ENCODE measurements around the gene CNKSR3.
A peak's percentile ranks its signal among the peaks of the same experiment; 100 is the strongest.
"Not testable (repeated sequence)": the region's sequence is repeated elsewhere in the genome, so short reads cannot be mapped to it uniquely, and the experiment has no call there.

Gene CNKSR3

DNA sequence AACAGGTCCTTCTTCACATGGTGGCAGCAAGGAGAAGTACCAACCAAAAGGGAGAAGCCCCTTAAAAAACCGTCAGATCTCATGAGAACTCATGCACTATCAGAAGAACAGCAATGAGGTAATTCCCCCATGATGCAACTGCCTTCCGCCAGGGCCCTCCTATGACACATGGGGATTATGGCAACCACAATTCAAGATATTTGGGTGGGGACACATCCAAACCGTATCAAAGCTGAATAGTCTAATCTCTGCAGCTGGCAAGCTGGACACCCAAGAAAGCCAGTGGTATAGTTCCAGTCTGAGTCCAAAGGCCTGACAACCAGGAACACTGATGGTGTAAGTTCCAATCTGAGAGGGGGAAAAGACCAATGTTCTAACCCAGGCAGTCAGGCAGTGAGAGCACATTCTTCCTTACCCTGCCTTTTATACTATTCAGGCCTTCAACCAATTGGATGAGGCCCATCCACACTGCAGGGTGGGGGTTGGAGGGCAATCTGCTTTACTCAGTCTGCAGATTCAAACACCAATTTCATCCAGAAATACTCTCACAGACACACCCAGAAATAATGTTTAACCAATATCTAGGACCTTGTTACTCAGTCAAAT lies 17.9 kb upstream of the CNKSR3 start:
- no peaks in the 10 kb centered on the region for H3K27me3 ChIP-seq (ENCODE audit: control insufficient read depth, insufficient read depth, low read length)
- no peaks in the 10 kb centered on the region for H3K9me3 ChIP-seq (ENCODE audit: control insufficient read depth, insufficient read depth, low read length)
- no peak overlapping the region for H3K9ac ChIP-seq (ENCODE audit: low read depth, low read length)
- H3K27ac ChIP-seq (ENCODE audit: low read depth, low read length) = no peak overlapping the region
- no peaks in the 10 kb centered on the region for H3K4me1 ChIP-seq (ENCODE audit: control insufficient read depth, insufficient read depth, low read length)
- no peaks in the 10 kb centered on the region for H3K36me3 ChIP-seq (ENCODE audit: control insufficient read depth, insufficient read depth, low read length)
- no peak overlapping the region for H3K4me3 ChIP-seq (ENCODE audit: low read depth, low read length)

GRCh38 chr6:154526996-154527395 lies 16.5 kb upstream of the CNKSR3 start:
- Histone ChIP-seq H3K9me3 (ENCODE audit: control insufficient read depth, insufficient read depth, low read length) (no peaks in the 10 kb centered on the region), H3K36me3 (ENCODE audit: control insufficient read depth, insufficient read depth, low read length) (no peaks in the 10 kb centered on the region), H3K4me3 (ENCODE audit: low read depth, low read length) (no peak overlapping the region), H3K27me3 (ENCODE audit: control insufficient read depth, insufficient read depth, low read length) (no peaks in the 10 kb centered on the region), H3K27ac (ENCODE audit: low read depth, low read length) (no peak overlapping the region), H3K9ac (ENCODE audit: low read depth, low read length) (no peak overlapping the region), H3K4me1 (ENCODE audit: control insufficient read depth, insufficient read depth, low read length) (no peaks in the 10 kb centered on the region)

DNA sequence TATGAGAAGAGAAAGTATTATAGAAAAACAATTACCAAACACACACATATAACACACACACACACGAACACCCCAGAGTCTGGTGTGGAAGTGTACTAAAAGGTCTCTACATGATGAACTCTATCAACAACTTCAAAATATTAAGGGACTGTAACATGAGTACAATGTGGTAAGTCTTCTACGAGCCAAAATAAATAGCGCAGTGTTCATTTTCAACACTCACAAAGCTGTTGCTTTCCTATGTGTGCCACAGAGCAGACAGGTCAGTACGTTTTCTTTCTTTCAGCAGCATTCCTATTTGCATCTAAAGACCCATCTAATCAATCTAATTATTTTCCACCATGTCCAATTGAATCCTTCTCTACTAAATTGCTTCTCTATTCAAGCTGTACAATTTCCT lies 12.1 kb upstream of the CNKSR3 start:
- Histone ChIP-seq H3K27ac (ENCODE audit: low read depth, low read length) (no peak overlapping the region), H3K36me3 (ENCODE audit: control insufficient read depth, insufficient read depth, low read length) (no peaks in the 10 kb centered on the region), H3K4me1 (ENCODE audit: control insufficient read depth, insufficient read depth, low read length) (no peaks in the 10 kb centered on the region), H3K9me3 (ENCODE audit: control insufficient read depth, insufficient read depth, low read length) (no peaks in the 10 kb centered on the region), H3K4me3 (ENCODE audit: low read depth, low read length) (no peak overlapping the region), H3K27me3 (ENCODE audit: control insufficient read depth, insufficient read depth, low read length) (no peaks in the 10 kb centered on the region), H3K9ac (ENCODE audit: low read depth, low read length) (no peak overlapping the region)

DNA sequence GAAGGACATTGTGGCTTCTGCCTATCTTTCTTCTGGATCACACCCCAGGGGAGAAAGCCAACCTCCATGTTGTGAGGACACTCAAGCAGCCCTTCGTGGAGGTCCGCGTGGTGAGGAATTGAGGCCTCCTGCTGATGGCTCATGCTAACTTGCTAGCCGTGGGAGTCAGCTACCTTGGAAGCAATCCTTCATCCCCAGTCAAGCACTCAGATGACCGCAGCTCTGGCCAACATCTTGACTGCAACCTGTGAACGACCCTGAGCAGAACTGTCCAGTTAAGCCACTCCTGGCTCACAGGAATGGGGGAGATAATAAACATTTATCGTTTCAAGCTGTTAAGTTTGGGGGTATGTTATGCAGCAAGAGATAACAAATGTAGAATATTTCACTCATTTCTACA lies 10.9 kb upstream of the CNKSR3 start:
- no peak overlapping the region for H3K9ac ChIP-seq (ENCODE audit: low read depth, low read length)
- no peak overlapping the region for H3K27ac ChIP-seq (ENCODE audit: low read depth, low read length)
- H3K36me3 ChIP-seq (ENCODE audit: control insufficient read depth, insufficient read depth, low read length) = no peaks in the 10 kb centered on the region
- 0 out of 2 replicates have a peak, but pooled peaks cover 2% of the 10 kb centered on the region for H3K27me3 ChIP-seq (ENCODE audit: control insufficient read depth, insufficient read depth, low read length)
- no peak overlapping the region for H3K4me3 ChIP-seq (ENCODE audit: low read depth, low read length)
- no peaks in the 10 kb centered on the region for H3K4me1 ChIP-seq (ENCODE audit: control insufficient read depth, insufficient read depth, low read length)
- H3K9me3 ChIP-seq (ENCODE audit: control insufficient read depth, insufficient read depth, low read length) = no peaks in the 10 kb centered on the region

DNA sequence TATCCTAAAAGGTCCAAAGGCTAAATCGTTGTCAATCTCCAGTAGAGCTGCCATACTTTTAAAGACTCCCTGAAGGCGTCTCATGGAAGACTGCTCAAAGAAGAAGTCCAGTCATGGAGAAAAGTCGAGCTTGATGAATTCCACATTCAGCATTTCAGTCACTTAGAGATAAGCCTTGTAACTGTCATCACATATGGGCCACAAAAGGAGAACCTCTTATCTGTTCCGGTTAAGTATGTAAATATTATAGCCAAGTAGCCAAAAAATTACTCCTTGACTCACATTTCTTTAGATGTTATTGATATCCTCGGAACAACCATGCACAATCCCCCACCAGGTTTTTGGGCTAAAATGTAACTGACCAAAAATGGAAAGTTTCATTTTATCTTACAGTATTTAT lies 9.8 kb upstream of the CNKSR3 start:
- no peaks in the 10 kb centered on the region for H3K36me3 ChIP-seq (ENCODE audit: control insufficient read depth, insufficient read depth, low read length)
- H3K9me3 ChIP-seq (ENCODE audit: control insufficient read depth, insufficient read depth, low read length) = no peaks in the 10 kb centered on the region
- H3K4me1 ChIP-seq (ENCODE audit: control insufficient read depth, insufficient read depth, low read length) = peaks cover 9% of the 10 kb centered on the region; the same call in 1 of the 2 replicates
- peaks cover 10% of the 10 kb centered on the region; the same call in 1 of the 2 replicates for H3K27me3 ChIP-seq (ENCODE audit: control insufficient read depth, insufficient read depth, low read length)
- no peak overlapping the region for H3K27ac ChIP-seq (ENCODE audit: low read depth, low read length)
- H3K9ac ChIP-seq (ENCODE audit: low read depth, low read length) = no peak overlapping the region
- no peak overlapping the region for H3K4me3 ChIP-seq (ENCODE audit: low read depth, low read length)

GRCh38 chr6:154518396-154518795 lies 7.9 kb upstream of the CNKSR3 start:
- H3K36me3 ChIP-seq (ENCODE audit: control insufficient read depth, insufficient read depth, low read length) = no peaks in the 10 kb centered on the region
- peaks cover 26% of the 10 kb centered on the region for H3K27me3 ChIP-seq (ENCODE audit: control insufficient read depth, insufficient read depth, low read length)
- no peak overlapping the region for H3K9ac ChIP-seq (ENCODE audit: low read depth, low read length)
- H3K4me3 ChIP-seq (ENCODE audit: low read depth, low read length) = no peak overlapping the region
- no peak overlapping the region for H3K27ac ChIP-seq (ENCODE audit: low read depth, low read length)
- H3K4me1 ChIP-seq (ENCODE audit: control insufficient read depth, insufficient read depth, low read length) = peaks cover 22% of the 10 kb centered on the region; the same call in 1 of the 2 replicates
- H3K9me3 ChIP-seq (ENCODE audit: control insufficient read depth, insufficient read depth, low read length) = no peaks in the 10 kb centered on the region

- Histone ChIP-seq H3K9me3 (ENCODE audit: control insufficient read depth, insufficient read depth, low read length) (no peaks in the 10 kb centered on the region), H3K4me1 (ENCODE audit: control insufficient read depth, insufficient read depth, low read length) (peaks cover 40% of the 10 kb centered on the region), H3K27ac (ENCODE audit: low read depth, low read length) (peak overlapping the region; percentile 5), H3K4me3 (ENCODE audit: low read depth, low read length) (no peak overlapping the region), H3K9ac (ENCODE audit: low read depth, low read length) (no peak overlapping the region), H3K36me3 (ENCODE audit: control insufficient read depth, insufficient read depth, low read length) (no peaks in the 10 kb centered on the region), H3K27me3 (ENCODE audit: control insufficient read depth, insufficient read depth, low read length) (peaks cover 43% of the 10 kb centered on the region)
Measured at GRCh38 chr6:154516276-154516675, 5.8 kb upstream of the CNKSR3 start.

DNA sequence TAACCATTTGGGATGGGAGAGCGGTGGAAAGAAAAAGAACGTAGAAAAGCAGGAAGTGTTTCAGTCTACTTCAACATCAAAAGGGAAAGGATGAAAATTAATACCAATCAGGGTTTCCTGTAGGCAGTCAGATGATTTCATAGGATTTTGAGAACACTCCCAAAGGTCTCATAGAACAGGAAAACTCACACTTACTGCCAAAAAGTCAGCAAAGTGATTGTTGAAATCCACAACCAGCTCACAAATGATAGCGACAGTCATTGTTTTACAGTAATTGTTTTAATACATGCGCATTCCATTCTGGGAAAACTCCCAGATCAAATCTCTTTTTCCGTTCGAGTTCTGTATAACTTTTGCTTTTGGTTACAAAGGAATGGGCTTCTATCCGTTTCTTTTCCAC lies 5.3 kb upstream of the CNKSR3 start:
- Histone ChIP-seq H3K9ac (ENCODE audit: low read depth, low read length) (no peak overlapping the region), H3K27me3 (ENCODE audit: control insufficient read depth, insufficient read depth, low read length) (peaks cover 43% of the 10 kb centered on the region), H3K4me1 (ENCODE audit: control insufficient read depth, insufficient read depth, low read length) (peaks cover 44% of the 10 kb centered on the region), H3K36me3 (ENCODE audit: control insufficient read depth, insufficient read depth, low read length) (no peaks in the 10 kb centered on the region), H3K4me3 (ENCODE audit: low read depth, low read length) (no peak overlapping the region), H3K27ac (ENCODE audit: low read depth, low read length) (peak overlapping the region; percentile 5), H3K9me3 (ENCODE audit: control insufficient read depth, insufficient read depth, low read length) (no peaks in the 10 kb centered on the region)

DNA sequence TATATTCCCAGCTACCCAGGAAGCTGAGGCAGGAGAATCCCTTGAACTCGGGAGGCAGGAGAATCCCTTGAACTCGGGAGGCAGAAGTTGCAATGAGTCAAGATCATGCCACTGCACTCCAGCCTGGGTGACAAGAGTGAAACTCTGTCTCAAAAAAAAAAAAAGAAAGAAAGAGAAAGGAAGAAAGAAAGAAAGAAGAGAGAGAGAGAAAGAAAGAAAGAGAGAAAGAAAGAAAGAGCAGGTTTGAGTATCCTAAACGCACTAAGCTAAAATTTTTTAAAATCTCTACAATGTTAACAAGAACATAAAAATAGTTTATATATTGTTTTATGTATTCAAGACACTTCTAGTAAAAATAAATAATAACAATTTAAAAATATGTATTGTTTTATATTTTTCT lies 4.6 kb upstream of the CNKSR3 start:
- Histone ChIP-seq H3K4me1 (ENCODE audit: control insufficient read depth, insufficient read depth, low read length) (peaks cover 44% of the 10 kb centered on the region), H3K27me3 (ENCODE audit: control insufficient read depth, insufficient read depth, low read length) (peaks cover 43% of the 10 kb centered on the region)
- H3K9ac ChIP-seq (ENCODE audit: low read depth, low read length); H3K36me3 ChIP-seq (ENCODE audit: control insufficient read depth, insufficient read depth, low read length); H3K27ac ChIP-seq (ENCODE audit: low read depth, low read length); H3K4me3 ChIP-seq (ENCODE audit: low read depth, low read length); H3K9me3 ChIP-seq (ENCODE audit: control insufficient read depth, insufficient read depth, low read length): not testable (repeated sequence)

- H3K4me1 ChIP-seq (ENCODE audit: control insufficient read depth, insufficient read depth, low read length) = peaks cover 44% of the 10 kb centered on the region
Measured at GRCh38 chr6:154514481-154514880, 4.0 kb upstream of the CNKSR3 start.

DNA sequence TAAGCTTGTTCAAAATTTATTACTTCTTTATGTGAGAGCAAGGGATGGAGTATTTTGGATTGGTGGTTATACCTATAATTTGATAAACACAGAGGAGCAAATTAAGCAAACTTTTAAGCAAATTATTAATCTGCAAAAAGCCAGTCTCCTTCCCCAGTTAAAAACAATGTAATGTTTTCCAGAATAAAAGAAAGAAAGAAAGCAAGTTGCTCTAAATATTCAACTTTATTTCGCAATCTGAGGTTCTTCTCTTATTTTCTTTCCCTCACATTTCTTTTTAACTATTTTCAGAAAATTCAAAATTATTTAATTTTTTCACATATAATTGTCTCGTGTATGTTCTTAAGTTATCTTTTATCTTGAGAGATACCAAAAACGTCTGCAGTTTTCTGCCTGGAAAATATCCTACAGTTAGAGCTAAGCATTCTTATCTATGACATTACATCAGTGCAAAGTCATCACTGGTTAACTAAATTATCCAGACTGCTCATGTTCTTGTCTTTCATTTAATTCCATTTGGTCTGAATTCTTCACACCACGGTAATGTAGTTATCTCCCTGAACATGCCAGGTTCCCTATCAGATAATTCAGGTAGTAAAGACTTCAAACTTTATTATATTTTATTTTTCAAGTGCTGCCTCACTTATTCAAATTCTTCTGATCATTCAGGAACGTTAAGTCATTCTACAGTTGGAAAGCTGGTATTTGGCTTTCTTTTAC lies 3.3 kb upstream of the CNKSR3 start:
- Histone ChIP-seq H3K4me3 (ENCODE audit: low read depth, low read length) (no peak overlapping the region), H3K27me3 (ENCODE audit: control insufficient read depth, insufficient read depth, low read length) (peaks cover 52% of the 10 kb centered on the region), H3K27ac (ENCODE audit: low read depth, low read length) (no peak overlapping the region), H3K4me1 (ENCODE audit: control insufficient read depth, insufficient read depth, low read length) (peaks cover 46% of the 10 kb centered on the region), H3K9me3 (ENCODE audit: control insufficient read depth, insufficient read depth, low read length) (no peaks in the 10 kb centered on the region), H3K36me3 (ENCODE audit: control insufficient read depth, insufficient read depth, low read length) (no peaks in the 10 kb centered on the region), H3K9ac (ENCODE audit: low read depth, low read length) (no peak overlapping the region)

More at GRCh38 chr6:154514481-154514880, 4.0 kb upstream of the CNKSR3 start:
- Histone ChIP-seq H3K9ac (ENCODE audit: low read depth, low read length) (no peak overlapping the region), H3K36me3 (ENCODE audit: control insufficient read depth, insufficient read depth, low read length) (no peaks in the 10 kb centered on the region), H3K9me3 (ENCODE audit: control insufficient read depth, insufficient read depth, low read length) (no peaks in the 10 kb centered on the region), H3K4me3 (ENCODE audit: low read depth, low read length) (no peak overlapping the region), H3K27ac (ENCODE audit: low read depth, low read length) (no peak overlapping the region), H3K27me3 (ENCODE audit: control insufficient read depth, insufficient read depth, low read length) (peaks cover 45% of the 10 kb centered on the region)
